Sigmoid colon (tissue), 7 donors: ENCODE results near the gene RNFT2. TPM values are rescaled to one million over a fixed set of nuclear protein-coding genes. Genes with fewer than 3 reads are reported as not detected.

Source experiments
- DNase-seq: peaks from one replicate; pipeline ENCODE4 v3.0.0-alpha.2; 2019
- H3K27ac ChIP-seq, 4 donors: fragments of 200-600 bp; sonication (generic); one replicate each; pipeline ENCODE4 v1.5.1; 2016 to 2019; ENCODE audit warnings: mild to moderate bottlenecking in 1 of 4
- H3K27me3 ChIP-seq, 3 donors: fragments of 200-600 bp; sonication (generic); one replicate each; pipeline ENCODE4 v1.5.1; 2019; ENCODE audit warnings: mild to moderate bottlenecking in 1 of 3
- H3K36me3 ChIP-seq, 4 donors: fragments of 200-600 bp; sonication (generic); one replicate each; pipeline ENCODE4 v1.5.1; 2016 to 2019
- H3K4me1 ChIP-seq, 4 donors: fragments of 200-600 bp; sonication (generic); one replicate each; pipeline ENCODE4 v1.5.1; 2017 to 2019
- H3K4me3 ChIP-seq, 4 donors: fragments of 200-600 bp; sonication (generic); one replicate each; pipeline ENCODE4 v1.5.1; 2017 to 2019; ENCODE audit warnings: mild to moderate bottlenecking in 2 of 4, moderate library complexity in 1 of 4
- H3K9me3 ChIP-seq, 4 donors: fragments of 200-600 bp in 3 of 4; sonication (generic) in 3 of 4; one replicate each; pipeline versions ENCODE4 v1.5.1 to v1.6.1; 2013 to 2019
- CTCF ChIP-seq, 4 experiments: fragments of 450-650 bp in 3 of 4; fragments of 200-600 bp in 1 of 4; IDR thresholded peaks; one replicate each; pipeline ENCODE4 v1.5.1; 2016 to 2019; ENCODE audit warnings: antibody characterized with exemption in 4 of 4, mild to moderate bottlenecking in 3 of 4, moderate library complexity in 2 of 4
- EP300 ChIP-seq, 4 donors: sonication (generic); formaldehyde crosslinking; IDR thresholded peaks; one replicate each; pipeline ENCODE4 v1.6.1; 2017; ENCODE audit warnings: antibody characterized with exemption in 4 of 4
- POLR2A ChIP-seq, 2 donors: fragments of 450-650 bp; IDR thresholded peaks; one replicate each; pipeline ENCODE4 v1.6.1; 2016; ENCODE audit warnings: antibody characterized with exemption in 2 of 2, mild to moderate bottlenecking in 2 of 2, moderate library complexity in 2 of 2
- POLR2AphosphoS5 ChIP-seq, 4 donors: sonication (generic); formaldehyde crosslinking; IDR thresholded peaks; one replicate each; pipeline ENCODE4 v1.6.1; 2017; ENCODE audit warnings: antibody characterized with exemption in 4 of 4
- WGBS, 2 donors: extraction: QIAGEN DNeasy Blood & Tissue Kit; methylation state at CpG; one replicate each; pipeline ENCODE4 v1.1.7; 2013; 5-methylcytosine and 5-hydroxymethylcytosine counted together
- intact Hi-C: fragments of 100-400 bp; cut with DNase I; formaldehyde crosslinking; loops from one replicate; pipeline ENCODE4 v1.15.1; 2023
- polyA plus RNA-seq, 3 donors: library from polyadenylated mRNA; stranded (reverse); fragments of 200-250 nt; gene quantifications; one replicate each; pipeline ENCODE4 v1.2.3, GENCODE V29; 2013
- total RNA-seq, 4 donors: library from RNA; depleted of rRNA; stranded (reverse); fragments of >200 nt; gene quantifications; one replicate each; pipeline ENCODE4 v1.1.0, GENCODE V29; 2016
- donor health status: healthy with polysubstance abuse.
- donor health status: Bipolar disorder and iron deficiency.
- donor health status: healthy.

The RNFT2 gene
- total and polyA plus RNA-seq, 7 donors, result 0.36 to 4.3 (median 1.1) TPM

- DNase-seq, result peak; percentile 93
- peak overlapping the region in 1 of 4 donors; percentile 9 for H3K4me3 ChIP-seq
- H3K9me3 ChIP-seq, result no peaks in the 10 kb centered on the region
- WGBS, 2 donors, result 87 to 90% methylated on average over 27 of the region's 27 CpGs
- intact Hi-C loops, result no loop called here
- H3K27me3 ChIP-seq, result no peaks in the 10 kb centered on the region
- peaks cover 0 to 31% (median 29%) of the 10 kb centered on the region in 4 donors for H3K4me1 ChIP-seq
- H3K36me3 ChIP-seq, result peaks cover 0 to 42% (median 5%) of the 10 kb centered on the region in 4 donors
- peak in 2 of 4 donors; percentile 19 to 22 for TF ChIP-seq POLR2AphosphoS5 (IDR thresholded peaks at IDR 0.05)
- TF ChIP-seq EP300 (IDR thresholded peaks at IDR 0.05), result no peak
- TF ChIP-seq CTCF (IDR thresholded peaks at IDR 0.05), result no peak
- H3K27ac ChIP-seq, result peak overlapping the region in 3 of 4 donors; percentile 17 to 72 (median 66)
Measured at GRCh38 chr12:116717466-116718437, 20.4 kb upstream of the RNFT2 start.

- Histone ChIP-seq H3K9me3 (no peaks in the 10 kb centered on the region), H3K4me3 (no peak overlapping the region), H3K27me3 (no peaks in the 10 kb centered on the region), H3K27ac (peak overlapping the region; percentile 43 to 72 (median 58)), H3K36me3 (peaks cover 0 to 43% (median 7%) of the 10 kb centered on the region in 4 donors), H3K4me1 (peaks cover 0 to 31% (median 29%) of the 10 kb centered on the region in 4 donors)
- no peak for DNase-seq
- intact Hi-C loops, result no loop called here
- TF ChIP-seq CTCF (IDR thresholded peaks at IDR 0.05), result no peak
- peak in 1 of 4 donors; percentile 14 for TF ChIP-seq POLR2AphosphoS5 (IDR thresholded peaks at IDR 0.05)
- 71 to 82% methylated on average over 10 of the region's 10 CpGs for WGBS, 2 donors
Measured at GRCh38 chr12:116718655-116719454, 19.3 kb upstream of the RNFT2 start.

GRCh38 chr12:116719731-116720528, 18.2 kb upstream of the RNFT2 start:
- Histone ChIP-seq H3K36me3 (peaks cover 0 to 43% (median 7%) of the 10 kb centered on the region in 4 donors), H3K9me3 (no peaks in the 10 kb centered on the region), H3K27ac (peak overlapping the region; percentile 43 to 72 (median 58)), H3K4me3 (no peak overlapping the region), H3K27me3 (no peaks in the 10 kb centered on the region), H3K4me1 (peaks cover 0 to 31% (median 29%) of the 10 kb centered on the region in 4 donors)
- no peak for DNase-seq
- intact Hi-C loops, result no loop called here
- 72 to 89% methylated on average over 15 of the region's 15 CpGs for WGBS, 2 donors
- no peak for TF ChIP-seq POLR2A (IDR thresholded peaks at IDR 0.05)
- TF ChIP-seq CTCF (IDR thresholded peaks at IDR 0.05), result no peak
- no peak for TF ChIP-seq EP300 (IDR thresholded peaks at IDR 0.05)
- no peak for TF ChIP-seq POLR2AphosphoS5 (IDR thresholded peaks at IDR 0.05)

GRCh38 chr12:116722245-116722644, 15.9 kb upstream of the RNFT2 start:
- Histone ChIP-seq H3K4me1 (peaks cover 0 to 40% (median 33%) of the 10 kb centered on the region in 4 donors), H3K27ac (no peak overlapping the region), H3K36me3 (peaks cover 0 to 23% (median 5%) of the 10 kb centered on the region in 4 donors), H3K27me3 (no peaks in the 10 kb centered on the region), H3K4me3 (no peak overlapping the region), H3K9me3 (no peaks in the 10 kb centered on the region)
- intact Hi-C loops, result no loop called here
- TF ChIP-seq CTCF (IDR thresholded peaks at IDR 0.05) (no peak), POLR2AphosphoS5 (IDR thresholded peaks at IDR 0.05) (no peak), EP300 (IDR thresholded peaks at IDR 0.05) (no peak), POLR2A (IDR thresholded peaks at IDR 0.05) (no peak)
- no peak for DNase-seq
